ENCODE results near the gene FBXO33.

FBXO33 gene

GRCh38 chr14:39432179-39432618 is at the start of gene FBXO33:
FBXO33 (minus strand) TSS chr14:39432433; CDS start chr14:39432162, 271 bp downstream.
- peak; percentile 94 to 100 (median 97) for DNase-seq
- intact Hi-C loops (cut with DNase I): loop anchor here (5.0 kb wide), 3 partner anchors 165 to 330 kb away; partner anchors contain the start of genes PNN and SEC23A

- DNase-seq: no peak
- intact Hi-C loops (cut with DNase I): no loop called here
Observed at GRCh38 chr14:39474416-39474911, 42.2 kb upstream of the FBXO33 start.

GRCh38 chr14:39472078-39472477 is 39.8 kb upstream of the FBXO33 start:
- intact Hi-C loops (cut with DNase I): no loop called here

GRCh38 chr14:39469094-39469710 is 37.0 kb upstream of the FBXO33 start:
- intact Hi-C loops (cut with DNase I): no loop called here
- DNase-seq: peak in 3 of 10 donors; percentile 20 to 70 (median 52)

More at GRCh38 chr14:39472078-39472477, 39.8 kb upstream of the FBXO33 start:
- no peak for DNase-seq

- intact Hi-C loops (cut with DNase I): no loop called here
Observed at GRCh38 chr14:39467889-39468524, 35.8 kb upstream of the FBXO33 start.

GRCh38 chr14:39459795-39460478 is 27.7 kb upstream of the FBXO33 start:
- intact Hi-C loops (cut with DNase I): no loop called here
- no peak for DNase-seq

More at GRCh38 chr14:39467889-39468524, 35.8 kb upstream of the FBXO33 start:
- DNase-seq: peak in 2 of 10 donors; percentile 26 to 43

GRCh38 chr14:39456702-39457250 is 24.5 kb upstream of the FBXO33 start:
- no peak for DNase-seq
- intact Hi-C loops (cut with DNase I): no loop called here

GRCh38 chr14:39454906-39455539 is 22.8 kb upstream of the FBXO33 start:
- no peak for DNase-seq
- intact Hi-C loops (cut with DNase I): no loop called here

- peak in 4 of 10 donors; percentile 13 to 84 (median 26) for DNase-seq
Observed at GRCh38 chr14:39452680-39453079, 20.4 kb upstream of the FBXO33 start.

GRCh38 chr14:39451811-39452210 is 19.6 kb upstream of the FBXO33 start:
- intact Hi-C loops (cut with DNase I): no loop called here

More at GRCh38 chr14:39452680-39453079, 20.4 kb upstream of the FBXO33 start:
- intact Hi-C loops (cut with DNase I): no loop called here

GRCh38 chr14:39447175-39447661 is 15.0 kb upstream of the FBXO33 start:
- intact Hi-C loops (cut with DNase I): no loop called here
- peak in 1 of 10 donors; percentile 15 for DNase-seq

More at GRCh38 chr14:39451811-39452210, 19.6 kb upstream of the FBXO33 start:
- no peak for DNase-seq

GRCh38 chr14:39446131-39446744 is 14.0 kb upstream of the FBXO33 start:
- no peak for DNase-seq
- intact Hi-C loops (cut with DNase I): no loop called here

- intact Hi-C loops (cut with DNase I): no loop called here
- peak in 8 of 10 donors; percentile 30 to 93 (median 50) for DNase-seq
Observed at GRCh38 chr14:39442293-39442692, 10.1 kb upstream of the FBXO33 start.

- intact Hi-C loops (cut with DNase I): no loop called here
- DNase-seq: peak in 1 of 10 donors; percentile 73
Observed at GRCh38 chr14:39441805-39442204, 9.6 kb upstream of the FBXO33 start.

GRCh38 chr14:39440975-39441374 is 8.7 kb upstream of the FBXO33 start:
- peak in 1 of 10 donors; percentile 71 for DNase-seq
- intact Hi-C loops (cut with DNase I): no loop called here

GRCh38 chr14:39435241-39435640 is 3.0 kb upstream of the FBXO33 start:
- intact Hi-C loops (cut with DNase I): no loop called here
- DNase-seq: no peak

GRCh38 chr14:39434401-39434800 is 2.2 kb upstream of the FBXO33 start:
- no peak for DNase-seq
- intact Hi-C loops (cut with DNase I): loop anchor here (5.0 kb wide), 3 partner anchors 167 to 332 kb away; partner anchors contain the start of genes PNN and SEC23A

- intact Hi-C loops (cut with DNase I): loop anchor here (5.0 kb wide), 3 partner anchors 166 to 331 kb away; partner anchors contain the start of genes PNN and SEC23A
- no peak for DNase-seq
Observed at GRCh38 chr14:39433452-39433813, 1.2 kb upstream of the FBXO33 start.

Data from posterior cingulate gyrus (tissue), 11 donors.